Mammary epithelial cell (primary cell): ENCODE data around the gene NUMA1.

Experiments used
- CTCF ChIP-seq, 2 donors: IDR thresholded peaks in 1 of 2; conservative IDR thresholded peaks in 1 of 2; 2 replicates each; pipeline ENCODE4 v1.5.1; 2011 to 2012; ENCODE audit warnings: inconsistent platforms in 2 of 2, low read length in 2 of 2, mild to moderate bottlenecking in 2 of 2, control low read depth in 1 of 2, low read depth in 1 of 2; ENCODE audit not compliant: insufficient read depth in 1 of 2; ENCODE audit errors: extremely low read depth in 1 of 2
- EZH2 ChIP-seq: IDR thresholded peaks from 2 replicates; pipeline ENCODE4 v1.6.1; 2012; ENCODE audit warnings: low read length, inconsistent platforms, borderline replicate concordance

- TF ChIP-seq CTCF (conservative IDR thresholded peaks at IDR 0.05 in 1 of 2, IDR thresholded peaks at IDR 0.05 in 1 of 2; ENCODE audit: extremely low read depth in 1 of 2, insufficient read depth in 1 of 2, low read depth in 1 of 2, low read length in 2 of 2) (no peak), EZH2 (no peak)
Measured at GRCh38 chr11:72081821-72082453, 1.6 kb upstream of the NUMA1 start.
